OCI-LY7 (cell line): ENCODE data around the gene EHMT2.

ENCODE experiments used
- CTCF ChIP-seq: fragments of 200-600 bp; sonication (generic); conservative IDR thresholded peaks from 2 replicates; pipeline ENCODE4 v1.5.1; 2014; ENCODE audit warnings: mild to moderate bottlenecking, antibody characterized with exemption, low read length, moderate library complexity, mixed read lengths
- EZH2phosphoT487 ChIP-seq: fragments of 200-600 bp; sonication (generic); IDR thresholded peaks from 2 replicates; pipeline ENCODE4 v1.6.1; 2018; ENCODE audit warnings: low read depth, borderline replicate concordance, mild to moderate bottlenecking, mixed run types, antibody characterized with exemption, low read length, moderate library complexity, mixed read lengths

- TF ChIP-seq CTCF: no peak
- TF ChIP-seq EZH2phosphoT487: no peak
Measured at GRCh38 chr6:31834367-31835250, 62.9 kb downstream of the EHMT2 start.
